DOHH2 (cell line): ENCODE data around the gene CALHM2.

Experiments used
- H3F3A ChIP-seq: fragments of 200-600 bp; sonication (generic), shearing (Covaris generic); 2 replicates; pipeline ENCODE4 v1.6.0; 2016; ENCODE audit warnings: antibody characterized with exemption, mild to moderate bottlenecking; ENCODE audit not compliant: control insufficient read depth, insufficient read depth
- H3K27ac ChIP-seq: fragments of 200-600 bp; sonication (generic); 2 replicates; pipeline ENCODE4 v1.5.1; 2014; ENCODE audit warnings: low read depth, mild to moderate bottlenecking, low read length, moderate library complexity
- H3K27me3 ChIP-seq: fragments of 200-600 bp; sonication (generic); 2 replicates; pipeline ENCODE4 v1.6.1; 2014; ENCODE audit warnings: mild to moderate bottlenecking, low read length, mixed read lengths; ENCODE audit not compliant: control insufficient read depth
- H3K36me3 ChIP-seq: fragments of 200-600 bp; sonication (generic); 2 replicates; pipeline ENCODE4 v1.6.1; 2014; ENCODE audit warnings: mild to moderate bottlenecking, low read length, moderate library complexity, mixed read lengths; ENCODE audit not compliant: control insufficient read depth
- H3K4me1 ChIP-seq: fragments of 200-600 bp; sonication (generic); 2 replicates; pipeline ENCODE4 v1.6.1; 2014; ENCODE audit warnings: mild to moderate bottlenecking, low read length, mixed read lengths; ENCODE audit not compliant: control insufficient read depth
- H3K4me2 ChIP-seq: fragments of 200-600 bp; sonication (generic); 2 replicates; pipeline ENCODE4 v1.6.0; 2014; ENCODE audit warnings: mild to moderate bottlenecking, low read length, moderate library complexity
- H3K4me3 ChIP-seq: fragments of 200-600 bp; sonication (generic); 2 replicates; pipeline ENCODE4 v1.5.1; 2014; ENCODE audit warnings: mild to moderate bottlenecking, low read length, mixed read lengths
- H3K79me2 ChIP-seq: fragments of 200-600 bp; sonication (generic); 2 replicates; pipeline ENCODE4 v1.6.1; 2014; ENCODE audit warnings: mild to moderate bottlenecking, low read length, mixed read lengths; ENCODE audit not compliant: control insufficient read depth
- H3K9me2 ChIP-seq: fragments of 200-600 bp; sonication (generic); replicated peaks from 2 replicates; pipeline ENCODE4 v1.6.1; 2014; ENCODE audit warnings: mild to moderate bottlenecking, low read length, mixed read lengths; ENCODE audit not compliant: control insufficient read depth
- H3K9me3 ChIP-seq: fragments of 200-600 bp; sonication (generic); 2 replicates; pipeline ENCODE4 v1.6.1; 2014; ENCODE audit warnings: antibody characterized with exemption, low read length, mixed read lengths; ENCODE audit not compliant: control insufficient read depth, insufficient read depth
- H4K20me1 ChIP-seq: fragments of 200-600 bp; sonication (generic); 2 replicates; pipeline ENCODE4 v1.6.0; 2014; ENCODE audit warnings: low read depth, mild to moderate bottlenecking, antibody characterized with exemption, low read length, moderate library complexity; ENCODE audit not compliant: control insufficient read depth, insufficient read depth
- CTCF ChIP-seq: fragments of 200-600 bp; sonication (generic); IDR thresholded peaks from one replicate; pipeline ENCODE4 v1.5.1; 2014; ENCODE audit warnings: antibody characterized with exemption, mild to moderate bottlenecking, low read depth, low read length; ENCODE audit not compliant: poor library complexity, severe bottlenecking
- EZH2phosphoT487 ChIP-seq: fragments of 200-600 bp; sonication (generic); IDR thresholded peaks from 2 replicates; pipeline ENCODE4 v1.6.1; 2017; ENCODE audit warnings: borderline replicate concordance, mild to moderate bottlenecking, antibody characterized with exemption, low read length, moderate library complexity, mixed read lengths

Gene CALHM2

GRCh38 chr10:103439776-103440175 lies 12.4 kb downstream of the CALHM2 start:
- Histone ChIP-seq H3F3A (peaks cover 4% of the 10 kb centered on the region), H3K27me3 (no peaks in the 10 kb centered on the region), H4K20me1 (no peaks in the 10 kb centered on the region), H3K4me2 (no peak overlapping the region), H3K27ac (no peak overlapping the region), H3K36me3 (peaks cover 91% of the 10 kb centered on the region), H3K9me2 (no peaks in the 10 kb centered on the region), H3K9me3 (no peaks in the 10 kb centered on the region), H3K4me1 (peaks cover 24% of the 10 kb centered on the region), H3K79me2 (peaks cover 13% of the 10 kb centered on the region), H3K4me3 (no peak overlapping the region)
- TF ChIP-seq CTCF (no peak), EZH2phosphoT487 (no peak)

GRCh38 chr10:103433858-103434257 lies 18.3 kb downstream of the CALHM2 start:
- Histone ChIP-seq H3K36me3 (peaks cover 89% of the 10 kb centered on the region), H3K4me1 (peaks cover 39% of the 10 kb centered on the region), H3K79me2 (peaks cover 15% of the 10 kb centered on the region), H3K9me3 (no peaks in the 10 kb centered on the region), H3K4me2 (peak overlapping the region; percentile 69; the same call in 1 of the 2 replicates), H3K27me3 (no peaks in the 10 kb centered on the region), H3F3A (peaks cover 8% of the 10 kb centered on the region), H3K27ac (peak overlapping the region; percentile 66), H3K9me2 (no peaks in the 10 kb centered on the region), H3K4me3 (no peak overlapping the region), H4K20me1 (no peaks in the 10 kb centered on the region)
- no peak for TF ChIP-seq CTCF
- TF ChIP-seq EZH2phosphoT487: no peak

- TF ChIP-seq CTCF: no peak
- no peak for TF ChIP-seq EZH2phosphoT487
- H3K36me3 ChIP-seq: peaks cover 91% of the 10 kb centered on the region
- H3K4me3 ChIP-seq: no peak overlapping the region
- H3K4me1 ChIP-seq: peaks cover 36% of the 10 kb centered on the region
- H3K9me3 ChIP-seq: no peaks in the 10 kb centered on the region
- H3K27me3 ChIP-seq: no peaks in the 10 kb centered on the region
- H4K20me1 ChIP-seq: no peaks in the 10 kb centered on the region
- no peak overlapping the region for H3K27ac ChIP-seq
- H3F3A ChIP-seq: peaks cover 8% of the 10 kb centered on the region
- no peaks in the 10 kb centered on the region for H3K9me2 ChIP-seq
- peaks cover 15% of the 10 kb centered on the region for H3K79me2 ChIP-seq
- no peak overlapping the region for H3K4me2 ChIP-seq
These were observed 20.3 kb downstream of the CALHM2 start for GRCh38 chr10:103431902-103432301.
